Activated CD8-positive, alpha-beta T cell treated with anti-CD3 and anti-CD28 coated beads for 36 hours (primary cell): Measurements from ENCODE around the gene SYNDIG1. TPM values are rescaled to one million over a fixed set of nuclear protein-coding genes. Genes with fewer than 3 reads are reported as not detected.

ENCODE experiments used
- ATAC-seq: fragments of 200-7000 bp; cut with Tn5 transposase; one replicate; pipeline ENCODE4 v1.10.0; 2021; ENCODE audit warnings: mild to moderate bottlenecking, moderate library complexity
- CTCF ChIA-PET: fragments of 350-600 bp; sonication (Branson Sonifier 250); formaldehyde crosslinking; loops from one replicate; lab custom pipeline; 2021; ENCODE audit warnings: antibody characterized with exemption; lab: Charles Lee
- POLR2A ChIA-PET: fragments of 350-600 bp; sonication (Branson Sonifier 250); formaldehyde crosslinking; loops from one replicate; lab custom pipeline; 2021; ENCODE audit warnings: antibody characterized with exemption; lab: Charles Lee
- DNase-seq: peaks from one replicate; pipeline ENCODE4 v3.0.0-alpha.2; 2020
- H3K27ac Mint-ChIP-seq: one replicate; pipeline ENCODE4 v1.8.0; 2021; ENCODE audit warnings: mild to moderate bottlenecking, mixed read lengths
- H3K27me3 Mint-ChIP-seq: one replicate; pipeline ENCODE4 v1.8.0; 2021; ENCODE audit warnings: mixed read lengths
- H3K36me3 Mint-ChIP-seq: one replicate; pipeline ENCODE4 v1.8.0; 2021; ENCODE audit warnings: low read depth, mixed read lengths
- H3K4me1 Mint-ChIP-seq: one replicate; pipeline ENCODE4 v1.8.0; 2021; ENCODE audit warnings: low read depth, mixed read lengths
- H3K4me3 Mint-ChIP-seq: one replicate; pipeline ENCODE4 v1.8.0; 2021; ENCODE audit warnings: mild to moderate bottlenecking, moderate library complexity, mixed read lengths
- H3K9me3 Mint-ChIP-seq: one replicate; pipeline ENCODE4 v1.8.0; 2021; ENCODE audit warnings: mixed read lengths
- CTCF ChIP-seq: fragments of 200-600 bp; IDR thresholded peaks from one replicate; pipeline ENCODE4 v1.8.0; 2022; ENCODE audit warnings: antibody characterized with exemption, mild to moderate bottlenecking
- intact Hi-C: fragments of 100-400 bp; cut with micrococcal nuclease; formaldehyde crosslinking; loops from one replicate; pipeline ENCODE4 v1.10.0; 2022
- total RNA-seq, 2 experiments: library from RNA; stranded (reverse); gene quantifications; one replicate each; pipeline ENCODE4 v1.2.3, GENCODE V29; 2021

Gene SYNDIG1
- total RNA-seq, 2 experiments from 2014 or later, result not detected

GRCh38 chr20:24672886-24673677 lies 203.7 kb downstream of the SYNDIG1 start:
- intact Hi-C loops, result no loop called here
- H3K9me3 Mint-ChIP-seq, result no peaks in the 10 kb centered on the region
- H3K27me3 Mint-ChIP-seq, result no peaks in the 10 kb centered on the region
- H3K4me1 Mint-ChIP-seq, result no peaks in the 10 kb centered on the region
- POLR2A ChIA-PET, result no interaction called here
- DNase-seq (no peak), ATAC-seq (no peak)
- no peak for TF ChIP-seq CTCF
- H3K4me3 Mint-ChIP-seq, result no peak overlapping the region
- H3K36me3 Mint-ChIP-seq, result no peaks in the 10 kb centered on the region
- no peak overlapping the region for H3K27ac Mint-ChIP-seq
- CTCF ChIA-PET, result no interaction called here

GRCh38 chr20:24673678-24674570 lies 204.5 kb downstream of the SYNDIG1 start:
- ChIA-PET POLR2A (no interaction called here), CTCF (no interaction called here)
- no peak overlapping the region for H3K27ac Mint-ChIP-seq
- ATAC-seq (no peak), DNase-seq (no peak)
- TF ChIP-seq CTCF, result no peak
- H3K9me3 Mint-ChIP-seq, result no peaks in the 10 kb centered on the region
- H3K4me1 Mint-ChIP-seq, result no peaks in the 10 kb centered on the region
- no peaks in the 10 kb centered on the region for H3K27me3 Mint-ChIP-seq
- H3K36me3 Mint-ChIP-seq, result no peaks in the 10 kb centered on the region
- no peak overlapping the region for H3K4me3 Mint-ChIP-seq
- intact Hi-C loops, result no loop called here

- no peaks in the 10 kb centered on the region for H3K9me3 Mint-ChIP-seq
- DNase-seq (no peak), ATAC-seq (no peak)
- no peak for TF ChIP-seq CTCF
- POLR2A ChIA-PET, result no interaction called here
- H3K27me3 Mint-ChIP-seq, result no peaks in the 10 kb centered on the region
- intact Hi-C loops, result no loop called here
- H3K4me3 Mint-ChIP-seq, result no peak overlapping the region
- CTCF ChIA-PET, result no interaction called here
- H3K36me3 Mint-ChIP-seq, result no peaks in the 10 kb centered on the region
- H3K4me1 Mint-ChIP-seq, result no peaks in the 10 kb centered on the region
- H3K27ac Mint-ChIP-seq, result no peak overlapping the region
These were observed 205.6 kb downstream of the SYNDIG1 start for GRCh38 chr20:24674921-24675605.

- Mint-ChIP-seq H3K27me3 (no peaks in the 10 kb centered on the region), H3K4me1 (no peaks in the 10 kb centered on the region), H3K4me3 (no peak overlapping the region), H3K27ac (no peak overlapping the region), H3K9me3 (no peaks in the 10 kb centered on the region), H3K36me3 (no peaks in the 10 kb centered on the region)
- intact Hi-C loops, result no loop called here
- no peak for ATAC-seq
- no peak for DNase-seq
- POLR2A ChIA-PET, result no interaction called here
- TF ChIP-seq CTCF, result no peak
- CTCF ChIA-PET, result no interaction called here
These were observed 206.4 kb downstream of the SYNDIG1 start for GRCh38 chr20:24675651-24676352.
